Endodermal cell (in vitro differentiated cells): ENCODE measurements around the gene NAE1. TPM values are rescaled to one million over a fixed set of nuclear protein-coding genes. Genes with fewer than 3 reads are reported as not detected.

ENCODE experiments used
- DNase-seq: peaks from one replicate; pipeline ENCODE4 v3.0.0-alpha.2; 2017
- H3K27ac ChIP-seq: 2 replicates; pipeline ENCODE4 v1.5.1; 2013; ENCODE audit warnings: mild to moderate bottlenecking, low read depth, low read length, moderate library complexity
- H3K27me3 ChIP-seq: 2 replicates; pipeline ENCODE4 v1.6.1; 2013; ENCODE audit warnings: mild to moderate bottlenecking, low read length, moderate library complexity; ENCODE audit not compliant: insufficient read depth, control insufficient read depth, poor library complexity, severe bottlenecking
- H3K36me3 ChIP-seq: 2 replicates; pipeline ENCODE4 v1.7.0; 2013; ENCODE audit warnings: mild to moderate bottlenecking, low read length, moderate library complexity; ENCODE audit not compliant: control insufficient read depth, insufficient read depth
- H3K4me1 ChIP-seq: one replicate; pipeline ENCODE4 v1.7.0; 2013; ENCODE audit warnings: low read length; ENCODE audit not compliant: control insufficient read depth, insufficient read depth
- H3K4me3 ChIP-seq: 2 replicates; pipeline ENCODE4 v1.5.1; 2013; ENCODE audit warnings: mild to moderate bottlenecking, low read length, moderate library complexity
- H3K9ac ChIP-seq: 2 replicates; pipeline ENCODE4 v1.6.1; 2013; ENCODE audit warnings: mild to moderate bottlenecking, low read length, moderate library complexity; ENCODE audit not compliant: poor library complexity, severe bottlenecking; ENCODE audit errors: extremely low read depth
- H3K9me3 ChIP-seq: 2 replicates; pipeline ENCODE4 v1.6.1; 2013; ENCODE audit warnings: mild to moderate bottlenecking, low read length, moderate library complexity; ENCODE audit not compliant: control insufficient read depth
- H3K27ac Mint-ChIP-seq: 2 replicates; pipeline ENCODE4 v1.8.0; 2020; ENCODE audit warnings: mixed read lengths
- H3K27me3 Mint-ChIP-seq: 2 replicates; pipeline ENCODE4 v1.8.0; 2021; ENCODE audit warnings: mild to moderate bottlenecking, mixed read lengths; ENCODE audit not compliant: insufficient read depth
- H3K36me3 Mint-ChIP-seq: 2 replicates; pipeline ENCODE4 v1.8.0; 2020; ENCODE audit warnings: low read depth, mixed read lengths
- H3K4me1 Mint-ChIP-seq: 2 replicates; pipeline ENCODE4 v1.8.0; 2020; ENCODE audit warnings: mixed read lengths
- H3K4me3 Mint-ChIP-seq: 2 replicates; pipeline ENCODE4 v1.8.0; 2020; ENCODE audit warnings: mild to moderate bottlenecking, moderate library complexity, mixed read lengths
- H3K9me3 Mint-ChIP-seq: 2 replicates; pipeline ENCODE4 v1.8.0; 2020; ENCODE audit warnings: mild to moderate bottlenecking, mixed read lengths
- WGBS, 2 experiments: methylation state at CpG; one replicate each; pipeline versions ENCODE4 v1.1.5 to v1.1.7; 2013; ENCODE audit warnings: missing lambda C conversion rate in 2 of 2, mixed read lengths in 1 of 2; ENCODE audit not compliant: insufficient coverage in 1 of 2, insufficient read length in 1 of 2; 5-methylcytosine and 5-hydroxymethylcytosine counted together
- total RNA-seq, 2 donors: library from RNA; stranded (reverse); fragmentation: NEBNext Ultra II Directional in 1 of 2; extraction: Animal tissue kit (Norgen Biotek cat#: 25700) in 1 of 2; gene quantifications; 2 replicates in 1 of 2; 3 replicates in 1 of 2; pipeline ENCODE4 v1.2.1, GENCODE V29; 2021
- TF ChIP-seq, protein P1 (sequence below): fragments of 200-600 bp; sonication (generic); conservative IDR thresholded peaks from 2 replicates; pipeline ENCODE4 v1.5.0; 2021; ENCODE audit warnings: antibody characterized with exemption, mild to moderate bottlenecking

NAE1 gene
- total RNA-seq, 2 donors from 2014 or later, result 129 to 166 TPM

DNA sequence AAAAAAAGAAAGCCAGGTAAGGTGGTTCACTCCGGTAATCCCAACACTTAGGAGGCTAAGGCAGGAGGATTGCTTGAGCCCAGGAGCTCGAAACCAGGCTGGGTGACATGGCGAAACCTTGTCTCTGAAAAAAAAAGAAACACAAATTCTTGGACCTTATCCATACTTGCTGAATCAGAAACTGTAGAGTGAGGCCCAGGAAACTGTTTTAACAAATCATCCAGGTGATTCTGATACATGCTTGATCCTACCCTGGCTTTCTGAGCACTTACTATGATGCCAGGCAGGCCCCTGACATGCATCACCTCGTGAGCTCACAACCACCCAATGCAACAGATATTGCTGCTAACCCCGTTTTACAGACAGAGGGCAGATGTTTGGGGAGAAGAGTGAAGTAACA, 4.0 kb upstream of the NAE1 start:
- no peak overlapping the region for H3K4me3 ChIP-seq
- H3K9me3 ChIP-seq, result no peaks in the 10 kb centered on the region
- peaks cover 24% of the 10 kb centered on the region for H3K27me3 ChIP-seq
- H3K4me1 ChIP-seq, result no peaks in the 10 kb centered on the region
- no peak overlapping the region for H3K9ac ChIP-seq
- WGBS, 2 experiments, result 91 to 92% methylated on average over 2 to 5 of the region's 5 CpGs
- DNase-seq, result no peak
- peaks cover 49% of the 10 kb centered on the region for H3K27me3 Mint-ChIP-seq
- peaks cover 2% of the 10 kb centered on the region for H3K9me3 Mint-ChIP-seq
- H3K4me3 Mint-ChIP-seq, result no peak overlapping the region
- H3K4me1 Mint-ChIP-seq, result peaks cover under 1% of the 10 kb centered on the region
- TF ChIP-seq, protein P1, sequence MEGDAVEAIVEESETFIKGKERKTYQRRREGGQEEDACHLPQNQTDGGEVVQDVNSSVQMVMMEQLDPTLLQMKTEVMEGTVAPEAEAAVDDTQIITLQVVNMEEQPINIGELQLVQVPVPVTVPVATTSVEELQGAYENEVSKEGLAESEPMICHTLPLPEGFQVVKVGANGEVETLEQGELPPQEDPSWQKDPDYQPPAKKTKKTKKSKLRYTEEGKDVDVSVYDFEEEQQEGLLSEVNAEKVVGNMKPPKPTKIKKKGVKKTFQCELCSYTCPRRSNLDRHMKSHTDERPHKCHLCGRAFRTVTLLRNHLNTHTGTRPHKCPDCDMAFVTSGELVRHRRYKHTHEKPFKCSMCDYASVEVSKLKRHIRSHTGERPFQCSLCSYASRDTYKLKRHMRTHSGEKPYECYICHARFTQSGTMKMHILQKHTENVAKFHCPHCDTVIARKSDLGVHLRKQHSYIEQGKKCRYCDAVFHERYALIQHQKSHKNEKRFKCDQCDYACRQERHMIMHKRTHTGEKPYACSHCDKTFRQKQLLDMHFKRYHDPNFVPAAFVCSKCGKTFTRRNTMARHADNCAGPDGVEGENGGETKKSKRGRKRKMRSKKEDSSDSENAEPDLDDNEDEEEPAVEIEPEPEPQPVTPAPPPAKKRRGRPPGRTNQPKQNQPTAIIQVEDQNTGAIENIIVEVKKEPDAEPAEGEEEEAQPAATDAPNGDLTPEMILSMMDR, result no peak
- no peaks in the 10 kb centered on the region for H3K36me3 ChIP-seq
- no peaks in the 10 kb centered on the region for H3K36me3 Mint-ChIP-seq
- H3K27ac ChIP-seq, result no peak overlapping the region
- H3K27ac Mint-ChIP-seq, result no peak overlapping the region

DNA sequence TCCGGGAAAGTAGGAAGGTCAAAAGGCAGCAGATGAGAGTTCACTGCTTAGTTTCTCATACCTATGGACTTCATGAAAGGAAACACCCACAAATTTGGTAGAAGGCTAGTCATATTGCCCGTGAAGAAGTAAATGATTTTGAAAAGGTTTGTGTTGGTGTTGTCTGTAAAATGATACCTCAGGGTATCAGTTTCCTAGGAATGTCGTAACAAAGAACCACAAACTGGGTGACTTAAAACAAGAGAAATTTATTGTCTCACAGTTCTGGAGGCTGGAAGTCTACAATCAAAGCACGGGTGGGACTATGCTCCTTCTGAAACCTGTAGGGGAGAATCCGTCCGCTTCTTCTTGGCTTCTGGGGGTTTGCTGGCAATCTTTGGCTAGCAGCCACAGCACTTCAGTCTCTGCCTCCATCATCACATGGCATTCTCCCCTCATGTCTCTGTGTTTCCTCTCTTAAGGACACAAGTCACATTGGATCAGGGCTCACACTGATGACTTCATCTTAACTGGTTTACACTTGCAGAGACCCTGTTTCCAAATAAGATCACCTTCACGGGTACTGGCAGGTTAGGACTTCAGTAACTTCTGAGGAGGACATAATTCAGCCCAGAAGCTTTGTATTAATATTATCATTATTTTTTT, 2.0 kb upstream of the NAE1 start:
- TF ChIP-seq, protein P1, result no peak
- H3K4me3 Mint-ChIP-seq, result no peak overlapping the region

DNA sequence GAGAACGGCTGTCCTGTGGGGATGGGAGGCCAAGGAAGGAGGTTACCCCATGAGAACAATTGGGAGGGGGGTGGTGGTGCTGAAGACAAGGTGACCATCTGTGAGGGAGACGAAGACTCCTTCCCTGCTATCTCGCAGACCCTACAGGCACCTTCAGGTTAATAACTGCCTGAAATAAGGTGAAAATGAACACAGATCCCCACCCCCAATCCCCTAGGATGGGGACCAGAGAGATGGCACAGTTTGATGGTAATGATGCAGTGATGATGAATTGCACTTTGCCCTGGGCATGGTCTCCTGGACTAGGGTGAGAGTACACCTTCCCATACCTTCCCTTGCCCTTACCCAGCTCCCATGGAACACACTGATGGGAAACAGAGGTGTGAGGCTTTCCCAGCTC, 1.4 kb upstream of the NAE1 start:
- Mint-ChIP-seq H3K27ac (no peak overlapping the region), H3K36me3 (peaks cover 11% of the 10 kb centered on the region), H3K9me3 (no peaks in the 10 kb centered on the region), H3K27me3 (peaks cover 28% of the 10 kb centered on the region), H3K4me3 (no peak overlapping the region), H3K4me1 (peaks cover 10% of the 10 kb centered on the region)
- Histone ChIP-seq H3K9ac (no peak overlapping the region), H3K4me3 (no peak overlapping the region), H3K27me3 (peaks cover 12% of the 10 kb centered on the region), H3K27ac (no peak overlapping the region), H3K36me3 (peaks cover 17% of the 10 kb centered on the region), H3K9me3 (no peaks in the 10 kb centered on the region), H3K4me1 (no peaks in the 10 kb centered on the region)
- TF ChIP-seq, protein P1, result no peak
- DNase-seq, result no peak
- WGBS, 2 experiments, result 95 to 100% methylated on average over 1 to 2 of the region's 3 CpGs

More for the DNA sequence above, 2.0 kb upstream of the NAE1 start:
- Histone ChIP-seq H3K4me1 (no peaks in the 10 kb centered on the region), H3K36me3 (peaks cover 11% of the 10 kb centered on the region), H3K27me3 (peaks cover 17% of the 10 kb centered on the region), H3K9me3 (no peaks in the 10 kb centered on the region), H3K9ac (no peak overlapping the region), H3K4me3 (no peak overlapping the region), H3K27ac (no peak overlapping the region)
- no peak for DNase-seq
- H3K27ac Mint-ChIP-seq, result no peak overlapping the region
- WGBS, 2 experiments, result 85 to 95% methylated on average over 6 to 7 of the region's 7 CpGs
- peaks cover 7% of the 10 kb centered on the region for H3K36me3 Mint-ChIP-seq
- no peaks in the 10 kb centered on the region for H3K9me3 Mint-ChIP-seq
- H3K4me1 Mint-ChIP-seq, result peaks cover 10% of the 10 kb centered on the region
- peaks cover 32% of the 10 kb centered on the region for H3K27me3 Mint-ChIP-seq
